ENCODE results near the gene SLC22A16.

DNA sequence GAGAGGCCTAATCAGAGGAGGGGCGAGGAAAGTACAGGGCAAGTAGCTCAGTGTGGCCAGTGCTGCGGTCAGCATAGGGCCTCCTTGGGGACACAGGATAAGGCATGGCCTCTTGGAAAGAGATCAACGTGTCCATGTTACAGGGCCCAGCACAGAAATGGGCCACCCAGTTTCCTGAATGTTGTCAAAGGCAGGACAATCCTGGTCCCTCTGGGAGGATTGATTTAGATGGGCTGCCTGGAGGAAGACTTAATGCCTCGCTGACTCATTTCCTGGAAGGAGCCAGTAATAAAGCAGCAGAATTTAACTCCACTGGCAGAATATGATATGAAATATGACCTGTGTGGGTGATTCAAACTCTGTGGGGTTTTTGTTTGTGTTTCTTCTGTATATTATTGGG, 77.6 kb downstream of the SLC22A16 start:
- TF ChIP-seq CTCF (IDR thresholded peaks at IDR 0.05) = no peak
- no peak for TF ChIP-seq POLR2AphosphoS5 (IDR thresholded peaks at IDR 0.05)
- no peak for TF ChIP-seq POLR2A (IDR thresholded peaks at IDR 0.05)
